Keratinocyte (primary cell): ENCODE measurements around the gene ZC2HC1B. TPM values are rescaled to one million over a fixed set of nuclear protein-coding genes. Genes with fewer than 3 reads are reported as not detected.

Experiments
- DNase-seq: peaks from one replicate; pipeline ENCODE4 v3.0.0-alpha.2; 2011; ENCODE audit warnings: low read depth, missing footprints, low spot score
- FAIRE-seq: peaks from 2 replicates; lab custom pipeline; 2011; peaks lifted over from hg19 to GRCh38; lab: Jason Lieb, UNC
- H2AFZ ChIP-seq: 2 replicates; pipeline ENCODE4 v1.6.0; 2012; ENCODE audit warnings: low read length, control low read depth, inconsistent platforms; ENCODE audit not compliant: control insufficient read depth
- H3K27ac ChIP-seq: 2 replicates; pipeline ENCODE4 v1.5.1; 2011; ENCODE audit warnings: low read length; ENCODE audit not compliant: control insufficient read depth, insufficient read depth
- H3K27me3 ChIP-seq: 3 replicates; pipeline ENCODE4 v1.6.0; 2011; ENCODE audit warnings: low read length; ENCODE audit not compliant: control insufficient read depth, insufficient read depth; ENCODE audit errors: extremely low read depth
- H3K36me3 ChIP-seq, 2 experiments: 2 replicates in 1 of 2; 3 replicates in 1 of 2; pipeline ENCODE4 v1.5.1; 2011; ENCODE audit warnings: low read length in 2 of 2, mild to moderate bottlenecking in 1 of 2; ENCODE audit not compliant: control insufficient read depth in 2 of 2, insufficient read depth in 2 of 2; ENCODE audit errors: extremely low read depth in 1 of 2
- H3K4me1 ChIP-seq: 3 replicates; pipeline ENCODE4 v1.5.1; 2011; ENCODE audit warnings: low read length; ENCODE audit not compliant: control insufficient read depth, insufficient read depth; ENCODE audit errors: extremely low read depth
- H3K4me2 ChIP-seq: 3 replicates; pipeline ENCODE4 v1.6.0; 2011; ENCODE audit warnings: low read depth, low read length; ENCODE audit not compliant: control insufficient read depth, insufficient read depth; ENCODE audit errors: extremely low read depth
- H3K4me3 ChIP-seq, 3 experiments: fragments of 200-600 bp in 1 of 3; sonication (generic) in 1 of 3; 2 replicates in 2 of 3; 3 replicates in 1 of 3; pipeline ENCODE4 v1.5.1; 2011 to 2016; ENCODE audit warnings: low read length in 3 of 3, mild to moderate bottlenecking in 3 of 3, control low read depth in 2 of 3, inconsistent platforms in 1 of 3, low read depth in 1 of 3, mixed read lengths in 1 of 3, mixed run types in 1 of 3, moderate library complexity in 1 of 3; ENCODE audit not compliant: control insufficient read depth in 2 of 3, insufficient read depth in 2 of 3; ENCODE audit errors: extremely low read depth in 1 of 3
- H3K79me2 ChIP-seq: 2 replicates; pipeline ENCODE4 v1.6.0; 2012; ENCODE audit warnings: low read length; ENCODE audit not compliant: control insufficient read depth, insufficient read depth
- H3K9ac ChIP-seq: 3 replicates; pipeline ENCODE4 v1.6.0; 2011; ENCODE audit warnings: low read length; ENCODE audit not compliant: control insufficient read depth, insufficient read depth; ENCODE audit errors: extremely low read depth
- H3K9me1 ChIP-seq: 3 replicates; pipeline ENCODE4 v1.6.0; 2011; ENCODE audit warnings: low read length; ENCODE audit not compliant: control insufficient read depth, insufficient read depth; ENCODE audit errors: extremely low read depth
- H3K9me3 ChIP-seq: 2 replicates; pipeline ENCODE4 v1.5.1; 2012; ENCODE audit warnings: low read depth, low read length; ENCODE audit not compliant: control insufficient read depth
- H4K20me1 ChIP-seq: 3 replicates; pipeline ENCODE4 v1.6.0; 2011; ENCODE audit warnings: low read length; ENCODE audit not compliant: control insufficient read depth, insufficient read depth; ENCODE audit errors: extremely low read depth
- EZH2 ChIP-seq: IDR thresholded peaks from one replicate; pipeline ENCODE4 v1.6.1; 2012; ENCODE audit warnings: inconsistent platforms, mild to moderate bottlenecking, low read length, moderate library complexity
- dilution Hi-C: fragments of 300-500 bp; cut with MboI; formaldehyde crosslinking; loops from one replicate; pipeline ENCODE4 v1.7.0; 2020; ENCODE audit warnings: low sequenced_read_pairs; ENCODE audit not compliant: extremely low pct_ligation_motif_present
- polyA plus RNA-seq, 5 experiments: library from polyadenylated mRNA; depleted of rRNA in 3 of 5; stranded (reverse) in 3 of 5; stranded (forward) in 1 of 5; unstranded in 1 of 5; fragments of >200 nt; gene quantifications; 1 replicate in 1 of 5; 2 replicates in 3 of 5; 3 replicates in 1 of 5; pipeline versions ENCODE4 v1.2.1 to v1.2.3, GENCODE V29; 2011 to 2012; ENCODE audit warnings: missing spikeins in 2 of 5, low read depth in 1 of 5, low replicate concordance in 1 of 5
- TF ChIP-seq, protein P1 (sequence below), 3 experiments: IDR thresholded peaks in 1 of 3; conservative IDR thresholded peaks in 1 of 3; optimal IDR thresholded peaks in 1 of 3; 2 replicates in 2 of 3; 3 replicates in 1 of 3; pipeline versions ENCODE3 to v1.5.1; 2011; ENCODE audit warnings: low read length in 3 of 3, mild to moderate bottlenecking in 3 of 3, moderate library complexity in 2 of 3, control low read depth in 1 of 3, inconsistent platforms in 1 of 3; ENCODE audit not compliant: insufficient read depth in 2 of 3; ENCODE audit errors: extremely low read depth in 1 of 3

Gene ZC2HC1B
- polyA plus RNA-seq, 1 donor (not counting 4 experiments of a cell fraction or from before 2014, with no cell fraction given), result not detected

DNA sequence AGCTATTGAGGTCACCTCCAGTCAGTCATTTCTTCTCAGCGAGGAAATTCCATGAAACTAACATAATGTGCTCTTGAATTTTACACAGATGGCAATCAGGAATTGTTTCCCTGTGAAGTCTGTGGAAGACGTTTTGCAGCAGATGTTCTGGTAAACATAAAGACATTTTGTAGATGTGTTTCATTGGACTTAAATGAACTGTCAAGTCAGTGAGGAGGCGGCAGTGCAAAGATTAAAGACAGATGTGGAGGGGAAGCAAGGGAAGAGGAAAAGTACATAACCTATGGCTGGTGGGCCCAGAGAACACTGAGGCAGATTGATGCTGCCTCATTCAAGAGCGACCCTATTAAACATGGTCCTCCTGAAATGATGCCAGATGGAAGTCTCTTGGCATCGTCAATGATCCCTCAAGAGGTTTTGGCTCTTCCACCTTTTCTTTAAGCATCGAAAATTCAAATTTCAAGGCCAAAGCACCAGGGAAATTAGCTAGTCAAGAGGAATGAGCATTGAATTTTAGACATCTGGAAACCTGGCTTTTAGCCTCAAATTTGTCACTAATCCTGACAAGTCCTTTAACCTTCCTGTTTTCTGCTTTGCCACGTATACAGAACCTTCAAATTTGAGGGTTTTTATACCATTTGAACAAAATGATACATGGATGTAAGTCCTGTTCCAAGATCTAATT lies 20.1 kb downstream of the ZC2HC1B start:
- FAIRE-seq, result no peak
- Histone ChIP-seq H3K9me3 (no peaks in the 10 kb centered on the region), H3K27me3 (no peaks in the 10 kb centered on the region), H3K27ac (no peak overlapping the region), H3K36me3 (no peaks in the 10 kb centered on the region), H2AFZ (no peak overlapping the region), H3K9me1 (no peaks in the 10 kb centered on the region), H4K20me1 (no peaks in the 10 kb centered on the region), H3K4me1 (no peaks in the 10 kb centered on the region), H3K79me2 (no peaks in the 10 kb centered on the region), H3K9ac (no peak overlapping the region), H3K4me2 (no peak overlapping the region), H3K4me3 (no peak overlapping the region)
- no peak for TF ChIP-seq EZH2
- TF ChIP-seq, protein P1, sequence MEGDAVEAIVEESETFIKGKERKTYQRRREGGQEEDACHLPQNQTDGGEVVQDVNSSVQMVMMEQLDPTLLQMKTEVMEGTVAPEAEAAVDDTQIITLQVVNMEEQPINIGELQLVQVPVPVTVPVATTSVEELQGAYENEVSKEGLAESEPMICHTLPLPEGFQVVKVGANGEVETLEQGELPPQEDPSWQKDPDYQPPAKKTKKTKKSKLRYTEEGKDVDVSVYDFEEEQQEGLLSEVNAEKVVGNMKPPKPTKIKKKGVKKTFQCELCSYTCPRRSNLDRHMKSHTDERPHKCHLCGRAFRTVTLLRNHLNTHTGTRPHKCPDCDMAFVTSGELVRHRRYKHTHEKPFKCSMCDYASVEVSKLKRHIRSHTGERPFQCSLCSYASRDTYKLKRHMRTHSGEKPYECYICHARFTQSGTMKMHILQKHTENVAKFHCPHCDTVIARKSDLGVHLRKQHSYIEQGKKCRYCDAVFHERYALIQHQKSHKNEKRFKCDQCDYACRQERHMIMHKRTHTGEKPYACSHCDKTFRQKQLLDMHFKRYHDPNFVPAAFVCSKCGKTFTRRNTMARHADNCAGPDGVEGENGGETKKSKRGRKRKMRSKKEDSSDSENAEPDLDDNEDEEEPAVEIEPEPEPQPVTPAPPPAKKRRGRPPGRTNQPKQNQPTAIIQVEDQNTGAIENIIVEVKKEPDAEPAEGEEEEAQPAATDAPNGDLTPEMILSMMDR (optimal IDR thresholded peaks at IDR 0.05 in 1 of 3, IDR thresholded peaks at IDR 0.05 in 1 of 3, conservative IDR thresholded peaks at IDR 0.05 in 1 of 3; ENCODE audit: extremely low read depth in 1 of 3, insufficient read depth in 2 of 3, low read length in 3 of 3), result no peak
- DNase-seq, result no peak
- dilution Hi-C loops, result no loop called here

DNA sequence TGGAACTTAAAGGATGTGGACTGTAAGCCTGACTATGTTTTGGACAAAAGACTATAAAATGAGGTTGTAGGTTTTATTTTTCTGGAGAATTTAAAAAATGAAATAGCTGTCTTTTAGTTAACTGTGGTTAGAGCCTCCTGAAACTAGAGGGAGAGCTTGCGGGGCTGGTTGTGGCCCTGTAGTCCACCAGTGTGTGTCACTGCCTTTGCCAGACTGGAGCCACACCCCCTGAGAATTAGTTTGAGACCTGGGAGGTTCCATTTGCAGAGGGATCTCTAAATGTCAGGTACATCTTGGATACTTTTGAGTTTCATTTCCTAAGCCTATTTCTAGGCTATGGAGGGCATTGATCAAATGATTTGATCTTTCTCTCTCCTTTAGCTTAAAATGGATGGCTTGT lies 20.8 kb downstream of the ZC2HC1B start:
- Histone ChIP-seq H3K79me2 (no peaks in the 10 kb centered on the region), H3K4me3 (no peak overlapping the region), H4K20me1 (no peaks in the 10 kb centered on the region), H3K9me3 (no peaks in the 10 kb centered on the region), H3K27me3 (no peaks in the 10 kb centered on the region), H3K27ac (no peak overlapping the region), H2AFZ (no peak overlapping the region), H3K4me1 (no peaks in the 10 kb centered on the region), H3K9me1 (no peaks in the 10 kb centered on the region), H3K4me2 (no peak overlapping the region), H3K36me3 (no peaks in the 10 kb centered on the region), H3K9ac (no peak overlapping the region)
- no peak for FAIRE-seq
- DNase-seq, result no peak
- dilution Hi-C loops, result no loop called here
- TF ChIP-seq, protein P1 (optimal IDR thresholded peaks at IDR 0.05 in 1 of 3, IDR thresholded peaks at IDR 0.05 in 1 of 3, conservative IDR thresholded peaks at IDR 0.05 in 1 of 3; ENCODE audit: extremely low read depth in 1 of 3, insufficient read depth in 2 of 3, low read length in 3 of 3), result no peak
- TF ChIP-seq EZH2, result no peak
